Hepatocyte (in vitro differentiated cells): ENCODE results near the gene LARP4B. TPM values are rescaled to one million over a fixed set of nuclear protein-coding genes. Genes with fewer than 3 reads are reported as not detected.

Experiments used
- DNase-seq: peaks from one replicate; pipeline ENCODE4 v3.0.0-alpha.2; 2016; ENCODE audit warnings: low spot score
- H2AFZ ChIP-seq: fragments of 200-600 bp; sonication (generic); 2 replicates; pipeline ENCODE4 v1.6.0; 2016; ENCODE audit warnings: antibody characterized with exemption, mild to moderate bottlenecking
- H3K27ac ChIP-seq: fragments of 200-600 bp; sonication (generic); 2 replicates; pipeline ENCODE4 v1.5.1; 2016; ENCODE audit warnings: mild to moderate bottlenecking
- H3K27me3 ChIP-seq: fragments of 200-600 bp; sonication (generic); 2 replicates; pipeline ENCODE4 v1.6.1; 2016
- H3K36me3 ChIP-seq: fragments of 200-600 bp; sonication (generic); replicated peaks from 2 replicates; pipeline ENCODE4 v1.5.1; 2016; ENCODE audit warnings: low read depth; ENCODE audit not compliant: insufficient read depth
- H3K4me1 ChIP-seq: fragments of 200-600 bp; sonication (generic); 2 replicates; pipeline ENCODE4 v1.5.1; 2016; ENCODE audit warnings: mild to moderate bottlenecking, moderate library complexity; ENCODE audit not compliant: insufficient read depth
- H3K4me2 ChIP-seq: fragments of 200-600 bp; sonication (generic); 2 replicates; pipeline ENCODE4 v1.6.0; 2016
- H3K4me3 ChIP-seq: fragments of 200-600 bp; sonication (generic); 2 replicates; pipeline ENCODE4 v1.5.1; 2016; ENCODE audit warnings: mild to moderate bottlenecking
- H3K79me2 ChIP-seq: fragments of 200-600 bp; sonication (generic); 2 replicates; pipeline ENCODE4 v1.6.0; 2017; ENCODE audit warnings: mild to moderate bottlenecking
- H3K9me2 ChIP-seq: fragments of 200-600 bp; sonication (generic); replicated peaks from 2 replicates; pipeline ENCODE4 v1.6.0; 2017; ENCODE audit warnings: mild to moderate bottlenecking; ENCODE audit not compliant: insufficient read depth
- H3K9me3 ChIP-seq: fragments of 200-600 bp; sonication (generic); 2 replicates; pipeline ENCODE4 v1.5.1; 2016; ENCODE audit warnings: low read depth, mild to moderate bottlenecking
- H4K20me1 ChIP-seq: fragments of 200-600 bp; sonication (generic); 2 replicates; pipeline ENCODE4 v1.6.0; 2016; ENCODE audit warnings: mild to moderate bottlenecking; ENCODE audit not compliant: insufficient read depth, poor library complexity, severe bottlenecking
- EZH2 ChIP-seq: fragments of 200-600 bp; sonication (generic); IDR thresholded peaks from 2 replicates; pipeline ENCODE4 v1.6.1; 2016; ENCODE audit warnings: antibody characterized with exemption, mild to moderate bottlenecking, borderline replicate concordance
- EZH2phosphoT487 ChIP-seq: fragments of 200-600 bp; sonication (generic); IDR thresholded peaks from one replicate; pipeline ENCODE4 v1.6.1; 2018; ENCODE audit warnings: antibody characterized with exemption, mild to moderate bottlenecking, low read depth, moderate library complexity; ENCODE audit not compliant: unreplicated experiment, severe bottlenecking
- WGBS: methylation state at CpG from one replicate; pipeline ENCODE4 v1.1.6; 2016; ENCODE audit warnings: low lambda C conversion rate; ENCODE audit errors: missing lambda C conversion rate; 5-methylcytosine and 5-hydroxymethylcytosine counted together
- polyA plus RNA-seq: library from polyadenylated mRNA; unstranded; fragments of >200 nt; fragmentation: Nextera tagmentation; extraction: Ambion mirVana; gene quantifications from 2 replicates; pipeline ENCODE4 v1.2.1, GENCODE V29; 2016
- total RNA-seq: library from RNA; depleted of rRNA; stranded (reverse); fragments of >200 nt; gene quantifications from 2 replicates; pipeline ENCODE4 v1.2.3, GENCODE V29; 2014
- TF ChIP-seq, protein P1 (sequence below): fragments of 200-600 bp; sonication (generic); IDR thresholded peaks from 2 replicates; pipeline ENCODE4 v1.5.1; 2016; ENCODE audit warnings: antibody characterized with exemption, mild to moderate bottlenecking; ENCODE audit not compliant: poor library complexity

Gene LARP4B
- total and polyA plus RNA-seq, 2 experiments from 2014 or later = 28.4 to 43.4 TPM

DNA sequence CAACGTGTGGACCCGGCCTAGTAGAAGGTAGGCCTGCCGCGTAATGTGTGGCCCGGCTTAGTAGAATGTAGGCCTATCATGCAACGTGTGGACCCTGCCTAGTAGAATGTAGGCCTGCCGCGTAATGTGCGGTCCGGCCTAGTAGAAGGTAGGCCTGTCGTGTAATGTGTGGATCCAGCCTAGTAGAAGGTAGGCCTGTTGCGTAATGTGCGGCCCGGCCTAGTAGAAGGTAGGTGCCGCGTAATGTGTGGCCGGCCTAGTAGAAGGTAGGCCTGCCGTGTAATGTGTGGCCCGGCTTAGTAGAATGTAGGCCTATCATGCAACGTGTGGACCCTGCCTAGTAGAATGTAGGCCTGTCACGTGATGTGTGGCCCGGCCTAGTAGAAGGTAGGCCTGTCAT is 44.8 kb upstream of the LARP4B start:
- H3K4me2 ChIP-seq = no peak overlapping the region
- no peaks in the 10 kb centered on the region for H3K27me3 ChIP-seq
- H3K9me2 ChIP-seq = no peaks in the 10 kb centered on the region
- H3K36me3 ChIP-seq = no peaks in the 10 kb centered on the region
- no peak for DNase-seq
- H3K9me3 ChIP-seq = no peaks in the 10 kb centered on the region
- no peaks in the 10 kb centered on the region for H3K79me2 ChIP-seq
- H3K27ac ChIP-seq = no peak overlapping the region
- TF ChIP-seq, protein P1, sequence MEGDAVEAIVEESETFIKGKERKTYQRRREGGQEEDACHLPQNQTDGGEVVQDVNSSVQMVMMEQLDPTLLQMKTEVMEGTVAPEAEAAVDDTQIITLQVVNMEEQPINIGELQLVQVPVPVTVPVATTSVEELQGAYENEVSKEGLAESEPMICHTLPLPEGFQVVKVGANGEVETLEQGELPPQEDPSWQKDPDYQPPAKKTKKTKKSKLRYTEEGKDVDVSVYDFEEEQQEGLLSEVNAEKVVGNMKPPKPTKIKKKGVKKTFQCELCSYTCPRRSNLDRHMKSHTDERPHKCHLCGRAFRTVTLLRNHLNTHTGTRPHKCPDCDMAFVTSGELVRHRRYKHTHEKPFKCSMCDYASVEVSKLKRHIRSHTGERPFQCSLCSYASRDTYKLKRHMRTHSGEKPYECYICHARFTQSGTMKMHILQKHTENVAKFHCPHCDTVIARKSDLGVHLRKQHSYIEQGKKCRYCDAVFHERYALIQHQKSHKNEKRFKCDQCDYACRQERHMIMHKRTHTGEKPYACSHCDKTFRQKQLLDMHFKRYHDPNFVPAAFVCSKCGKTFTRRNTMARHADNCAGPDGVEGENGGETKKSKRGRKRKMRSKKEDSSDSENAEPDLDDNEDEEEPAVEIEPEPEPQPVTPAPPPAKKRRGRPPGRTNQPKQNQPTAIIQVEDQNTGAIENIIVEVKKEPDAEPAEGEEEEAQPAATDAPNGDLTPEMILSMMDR = no peak
- no peak for TF ChIP-seq EZH2phosphoT487
- no peak for TF ChIP-seq EZH2
- WGBS = 98% methylated on average over 22 of the region's 22 CpGs
- H3K4me1 ChIP-seq = peaks cover 16% of the 10 kb centered on the region
- no peaks in the 10 kb centered on the region for H4K20me1 ChIP-seq
- H3K4me3 ChIP-seq = no peak overlapping the region
- no peak overlapping the region for H2AFZ ChIP-seq

DNA sequence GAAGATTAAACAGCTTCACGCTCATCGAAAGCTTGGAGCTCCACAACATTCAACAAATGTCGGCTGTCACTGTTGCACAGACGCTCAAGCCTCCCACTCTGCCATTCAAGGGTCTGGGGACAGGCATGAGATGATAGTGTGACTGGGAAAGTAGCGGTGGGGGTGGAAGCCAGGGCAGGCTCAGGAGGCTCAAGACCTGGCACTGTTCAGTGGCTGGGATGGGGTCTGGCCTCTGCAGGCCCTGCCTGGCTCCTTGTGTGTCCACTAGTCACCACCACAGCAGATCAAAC is 43.2 kb upstream of the LARP4B start:
- Histone ChIP-seq H3K79me2 (no peaks in the 10 kb centered on the region), H3K9me2 (no peaks in the 10 kb centered on the region), H4K20me1 (no peaks in the 10 kb centered on the region), H3K9me3 (no peaks in the 10 kb centered on the region), H3K27ac (peak overlapping the region; percentile 98), H3K4me2 (no peak overlapping the region), H3K4me1 (peaks cover 26% of the 10 kb centered on the region), H3K27me3 (no peaks in the 10 kb centered on the region), H3K4me3 (no peak overlapping the region), H2AFZ (no peak overlapping the region), H3K36me3 (no peaks in the 10 kb centered on the region)
- no peak for DNase-seq
- TF ChIP-seq, protein P1 = no peak
- TF ChIP-seq EZH2 (no peak), EZH2phosphoT487 (no peak)
- 91% methylated on average over 5 of the region's 5 CpGs for WGBS

- no peaks in the 10 kb centered on the region for H3K9me2 ChIP-seq
- no peaks in the 10 kb centered on the region for H3K27me3 ChIP-seq
- no peak overlapping the region for H2AFZ ChIP-seq
- peaks cover 30% of the 10 kb centered on the region for H3K4me1 ChIP-seq
- H4K20me1 ChIP-seq = no peaks in the 10 kb centered on the region
- WGBS = 58% methylated on average over 20 of the region's 20 CpGs
- TF ChIP-seq EZH2 (no peak), EZH2phosphoT487 (no peak)
- TF ChIP-seq, protein P1 = no peak
- DNase-seq = peak; percentile 81
- no peaks in the 10 kb centered on the region for H3K79me2 ChIP-seq
- H3K4me2 ChIP-seq = no peak overlapping the region
- peak overlapping the region; percentile 98 for H3K27ac ChIP-seq
- H3K4me3 ChIP-seq = no peak overlapping the region
- H3K9me3 ChIP-seq = no peaks in the 10 kb centered on the region
- no peaks in the 10 kb centered on the region for H3K36me3 ChIP-seq
Measured at GRCh38 chr10:974038-974784, 42.7 kb upstream of the LARP4B start.
